GM19328 (cell line): ENCODE results near the gene PRKACA.
"Not testable (repeated sequence)": the region's sequence is repeated elsewhere in the genome, so short reads cannot be mapped to it uniquely, and the experiment has no call there.

ENCODE experiments used
- ATAC-seq: cut with Tn5 transposase; IDR thresholded peaks from one replicate; pipeline ENCODE4 v1.9.1; 2021; ENCODE audit warnings: mild to moderate bottlenecking, moderate library complexity; ENCODE audit not compliant: unreplicated experiment

Gene PRKACA

DNA sequence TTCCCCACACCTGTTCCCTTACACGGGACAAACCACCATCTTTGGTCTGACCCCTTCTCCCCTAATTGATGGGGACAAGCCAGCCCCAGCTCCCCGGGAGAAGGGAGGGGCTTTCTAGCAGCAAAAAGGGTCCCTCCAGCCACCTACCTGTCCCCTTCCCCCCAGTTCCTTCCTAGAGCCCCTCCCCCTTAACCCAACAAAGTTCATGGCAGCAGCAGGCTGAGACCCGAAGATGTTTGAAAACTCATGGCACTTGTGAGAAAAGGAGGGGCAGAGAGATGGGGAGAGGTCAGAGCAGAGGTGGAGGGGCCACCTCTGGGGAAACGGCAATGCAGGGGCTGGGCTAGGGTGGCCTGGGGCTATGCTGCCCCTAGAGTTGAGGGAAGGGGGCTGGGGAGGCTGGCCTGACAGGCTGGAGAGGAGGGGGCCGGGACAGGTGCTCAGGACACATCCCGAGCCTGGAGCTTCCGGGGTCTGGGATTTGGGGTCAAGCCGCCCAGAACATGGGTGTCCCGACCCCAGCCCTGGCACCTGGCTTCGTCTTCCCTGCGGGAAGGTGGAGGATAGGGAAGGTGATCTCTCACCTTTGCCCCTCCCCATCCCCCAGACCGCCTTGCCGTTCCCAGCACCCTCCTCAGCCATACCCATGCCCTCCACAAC lies 31.3 kb upstream of the PRKACA start:
- ATAC-seq: no peak

GRCh38 chr19:14147797-14148605 lies 30.4 kb upstream of the PRKACA start:
- no peak for ATAC-seq

DNA sequence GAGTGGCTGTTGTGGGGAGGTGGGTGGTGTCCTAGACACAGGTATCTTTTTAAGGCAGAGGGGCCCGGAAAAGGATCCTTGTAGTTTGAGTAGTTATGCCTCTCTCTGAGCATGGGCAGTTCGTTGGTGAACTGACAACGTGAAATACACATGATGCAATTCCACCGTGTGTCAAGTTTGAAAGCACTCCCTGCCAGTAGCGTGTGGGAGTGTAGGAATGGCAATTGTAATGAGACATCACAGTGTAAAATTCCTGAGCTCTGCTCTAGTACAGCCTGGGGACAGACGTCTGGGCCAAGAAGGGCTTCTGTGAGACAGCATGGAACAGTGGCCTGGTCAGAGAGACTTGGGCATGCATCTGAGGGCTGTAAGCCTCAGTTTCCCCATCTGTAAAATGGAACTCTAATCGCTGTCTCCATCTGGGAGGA lies 29.2 kb upstream of the PRKACA start:
- no peak for ATAC-seq

DNA sequence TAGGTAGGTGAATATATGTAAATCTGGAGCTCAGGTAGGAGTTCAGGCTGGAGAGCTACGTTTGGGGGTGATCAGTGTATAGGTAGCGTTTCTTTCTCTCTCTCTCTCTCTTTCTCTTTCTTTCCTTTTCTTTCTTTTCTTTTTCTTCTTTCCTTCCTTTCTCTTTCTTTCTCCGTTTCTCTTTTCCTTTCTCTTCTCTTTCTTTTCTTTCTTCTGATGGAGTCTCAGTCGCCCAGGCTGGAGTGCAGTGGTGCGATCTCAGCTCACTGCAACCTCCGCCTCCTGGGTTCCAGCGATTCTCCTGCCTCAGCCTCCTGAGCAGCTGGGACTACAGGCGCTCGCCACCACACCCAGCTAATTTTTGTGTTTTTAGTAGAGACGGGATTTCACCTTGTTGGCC lies 28.6 kb upstream of the PRKACA start:
- not testable (repeated sequence) for ATAC-seq

DNA sequence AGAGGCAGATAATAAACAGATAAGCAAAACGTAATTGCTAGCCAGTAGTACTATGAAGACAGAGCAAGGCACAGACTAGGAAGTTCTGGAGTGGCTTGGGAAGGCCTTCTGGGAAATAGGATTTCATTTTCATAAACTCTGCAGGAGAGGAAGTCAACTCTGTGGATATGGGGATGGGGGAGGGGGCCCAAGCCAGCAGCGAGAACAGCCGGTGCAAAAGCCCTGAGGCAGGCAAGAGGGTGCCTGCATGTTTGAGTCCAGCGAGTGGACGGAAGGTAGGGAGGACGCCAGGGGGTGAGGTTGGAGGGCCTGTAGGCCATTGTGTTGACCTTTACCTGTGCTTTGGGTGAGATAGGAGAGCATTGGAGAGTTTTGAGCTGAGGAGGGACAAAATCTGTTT lies 27.8 kb upstream of the PRKACA start:
- no peak for ATAC-seq

GRCh38 chr19:14142262-14143190 lies 25.0 kb upstream of the PRKACA start:
- no peak for ATAC-seq

- ATAC-seq: no peak
These were observed 23.5 kb upstream of the PRKACA start for GRCh38 chr19:14141041-14141440.

- ATAC-seq: no peak
These were observed 22.4 kb upstream of the PRKACA start for GRCh38 chr19:14139944-14140343.

DNA sequence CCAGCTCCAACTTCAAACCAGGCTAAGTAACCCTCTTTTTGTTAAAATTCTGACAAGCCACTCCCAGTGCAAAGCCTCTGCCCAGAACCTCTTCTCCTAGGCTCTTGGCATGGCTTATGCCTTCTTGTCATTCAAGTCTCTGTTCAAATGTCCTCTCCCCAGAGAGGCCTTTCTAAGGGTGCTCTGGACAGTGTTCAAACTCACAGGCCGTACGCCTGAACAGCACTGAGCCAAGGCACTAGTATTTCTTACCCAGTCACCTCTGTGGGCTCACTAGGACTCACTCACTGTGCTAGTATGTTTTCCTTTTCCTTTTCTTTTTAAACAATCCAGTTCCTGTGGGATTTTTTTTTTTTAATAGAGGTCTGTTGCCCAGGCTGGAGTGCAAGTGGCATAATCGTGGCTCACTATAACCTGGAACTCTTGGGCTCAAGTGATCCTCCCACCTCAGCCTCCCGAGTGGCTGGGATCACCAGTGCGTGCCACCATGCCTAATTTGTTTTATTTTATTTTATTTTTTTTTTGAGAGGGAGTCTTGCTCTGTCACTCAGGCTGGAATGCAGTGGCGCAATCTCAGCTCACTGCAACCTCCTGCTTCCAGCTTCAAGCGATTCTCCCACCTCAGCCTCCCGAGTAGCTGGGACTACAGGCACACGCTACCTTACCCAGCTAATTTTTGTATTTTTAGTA lies 21.2 kb upstream of the PRKACA start:
- ATAC-seq: no peak

DNA sequence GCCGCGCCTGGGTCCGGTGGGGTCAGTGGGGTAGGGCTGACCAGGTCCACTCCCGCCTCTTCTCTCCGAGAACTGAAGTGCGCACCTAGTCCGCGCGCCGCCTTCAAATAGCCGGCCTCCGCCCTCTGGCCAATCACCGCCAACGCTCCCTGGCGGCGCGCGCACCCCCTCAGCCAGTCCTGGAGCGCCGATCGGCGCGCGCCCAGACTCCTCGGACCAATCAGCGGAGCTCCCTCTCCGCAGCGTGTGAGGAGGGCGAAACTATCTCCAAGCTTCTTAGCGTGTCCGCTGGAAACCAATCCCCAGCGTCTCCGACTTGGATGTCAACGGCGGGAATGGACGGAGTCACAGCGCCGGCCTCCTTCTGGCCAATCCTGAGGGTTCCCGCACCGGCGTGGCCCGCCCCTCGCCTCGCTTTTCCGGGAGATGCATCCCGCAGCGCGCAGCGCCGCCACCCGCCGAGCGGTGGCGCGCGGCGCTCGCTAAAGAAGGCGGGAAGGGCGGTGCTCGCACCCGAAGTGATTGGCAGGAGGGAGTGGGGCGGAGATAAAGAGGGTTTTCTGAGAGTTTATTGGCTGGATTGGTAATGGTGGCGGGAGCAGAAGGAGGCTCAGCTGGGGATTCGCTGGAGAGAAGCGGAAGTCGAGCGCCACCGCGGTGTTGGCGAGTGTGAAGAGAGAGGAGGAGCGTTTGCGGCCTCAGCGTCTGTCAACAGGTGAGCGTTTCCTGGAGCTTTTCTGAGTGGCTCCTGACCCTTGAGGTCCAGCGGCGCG lies 19.1 kb upstream of the PRKACA start, which contains the start of gene ASF1B:
Gene ASF1B, minus strand, starts transcription at position 81 of the 773 bp plus-strand sequence. CDS start 133 bp downstream, outside the sequence.
- ATAC-seq: peak; percentile 86

- no peak for ATAC-seq
These were observed 18.5 kb upstream of the PRKACA start for GRCh38 chr19:14135985-14136508.

- ATAC-seq: no peak
These were observed 17.8 kb upstream of the PRKACA start for GRCh38 chr19:14135355-14135754.

DNA sequence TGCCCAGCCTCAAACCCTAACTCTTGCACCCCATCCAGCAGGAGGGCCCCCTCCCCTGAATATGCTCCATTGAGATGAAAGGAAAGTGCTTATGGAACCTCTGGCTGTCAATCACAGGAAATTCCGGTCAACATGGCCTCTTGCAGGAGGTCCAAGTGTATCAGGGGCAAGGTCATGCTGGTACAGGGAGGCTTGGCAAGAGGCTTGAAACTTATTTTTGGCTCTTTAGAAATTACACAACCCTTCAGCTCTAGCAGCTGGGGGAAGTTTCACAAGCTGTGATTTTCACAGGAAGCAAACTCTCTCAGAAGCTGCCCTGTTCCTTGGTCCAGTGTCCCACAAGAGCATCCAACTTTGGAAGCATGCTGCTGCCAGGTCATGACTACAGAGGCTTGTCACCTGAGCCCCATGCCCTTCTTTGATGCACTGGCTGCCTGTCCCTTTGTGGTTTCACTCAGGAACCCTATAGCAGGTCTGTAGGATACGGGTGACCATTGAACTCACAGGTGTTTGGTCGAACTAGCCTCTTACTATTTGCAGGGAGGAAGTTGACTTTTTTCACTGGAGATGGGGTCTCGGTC lies 10.5 kb upstream of the PRKACA start:
- no peak for ATAC-seq

GRCh38 chr19:14127176-14127575 lies 9.6 kb upstream of the PRKACA start:
- ATAC-seq: no peak

DNA sequence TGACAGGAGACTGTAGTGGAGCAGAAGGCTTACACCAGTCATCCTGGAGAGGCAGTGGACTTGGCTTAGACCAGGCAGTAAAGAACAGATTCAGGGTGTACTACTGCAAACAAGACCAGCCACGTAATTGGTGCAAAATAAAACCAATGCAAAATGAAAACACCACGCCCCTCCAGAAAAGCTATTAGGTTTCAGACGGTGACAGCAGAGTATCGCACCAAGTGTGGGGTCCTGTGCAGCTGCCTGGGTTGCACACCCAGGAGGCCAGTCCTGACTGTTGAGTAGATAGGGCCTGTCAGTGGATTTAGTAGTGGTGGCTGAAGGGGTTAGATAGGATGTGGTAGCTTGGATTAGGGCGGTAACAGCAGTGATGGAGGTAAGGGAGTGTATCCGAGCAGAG lies 5.4 kb upstream of the PRKACA start:
- no peak for ATAC-seq

- no peak for ATAC-seq
These were observed 2.9 kb upstream of the PRKACA start for GRCh38 chr19:14120497-14120780.

DNA sequence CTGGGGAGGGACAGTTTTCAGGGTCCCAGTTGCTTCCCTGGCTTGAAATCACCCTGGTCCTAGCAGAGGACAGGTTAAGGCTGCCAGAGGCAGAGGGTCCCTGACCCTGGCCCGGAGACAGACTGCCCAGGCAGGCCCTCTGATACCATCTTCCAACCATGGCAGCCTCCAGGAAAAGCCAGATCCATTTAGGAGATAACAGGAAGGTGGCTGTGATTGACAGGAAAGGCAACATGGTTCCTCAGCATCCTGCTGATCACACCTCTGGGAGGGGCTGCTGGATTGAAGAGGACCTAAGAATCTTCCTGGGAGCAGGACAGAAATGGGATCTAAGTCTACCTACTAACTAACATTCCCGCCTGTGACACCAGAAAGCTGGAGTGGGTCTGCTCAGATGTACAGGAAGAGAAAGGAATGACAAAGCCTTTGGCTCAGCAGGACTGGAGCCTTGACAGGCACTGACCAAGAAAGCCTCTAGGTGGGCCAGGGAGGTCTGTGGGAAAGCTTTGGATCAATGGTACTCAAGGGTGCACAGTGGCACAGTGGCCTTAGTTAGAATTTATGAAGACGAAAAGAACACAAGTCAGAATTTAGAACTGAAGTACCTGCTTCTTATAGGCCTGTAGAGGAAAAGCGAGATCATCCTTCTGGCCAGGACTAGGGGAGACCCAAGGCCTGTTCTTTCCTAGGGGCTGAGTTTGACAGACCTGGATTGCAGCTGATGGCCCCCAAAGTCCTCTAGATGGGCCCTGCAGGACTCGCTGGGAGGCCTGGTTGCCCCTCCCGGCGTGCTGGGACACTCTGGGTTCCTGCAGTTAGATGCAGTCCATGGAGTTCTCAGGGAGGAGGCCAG lies 2.3 kb upstream of the PRKACA start:
- ATAC-seq: no peak

- no peak for ATAC-seq
These were observed 1.6 kb upstream of the PRKACA start for GRCh38 chr19:14119146-14119545.
